ENCODE results near the gene PPP2R2D.

DNA sequence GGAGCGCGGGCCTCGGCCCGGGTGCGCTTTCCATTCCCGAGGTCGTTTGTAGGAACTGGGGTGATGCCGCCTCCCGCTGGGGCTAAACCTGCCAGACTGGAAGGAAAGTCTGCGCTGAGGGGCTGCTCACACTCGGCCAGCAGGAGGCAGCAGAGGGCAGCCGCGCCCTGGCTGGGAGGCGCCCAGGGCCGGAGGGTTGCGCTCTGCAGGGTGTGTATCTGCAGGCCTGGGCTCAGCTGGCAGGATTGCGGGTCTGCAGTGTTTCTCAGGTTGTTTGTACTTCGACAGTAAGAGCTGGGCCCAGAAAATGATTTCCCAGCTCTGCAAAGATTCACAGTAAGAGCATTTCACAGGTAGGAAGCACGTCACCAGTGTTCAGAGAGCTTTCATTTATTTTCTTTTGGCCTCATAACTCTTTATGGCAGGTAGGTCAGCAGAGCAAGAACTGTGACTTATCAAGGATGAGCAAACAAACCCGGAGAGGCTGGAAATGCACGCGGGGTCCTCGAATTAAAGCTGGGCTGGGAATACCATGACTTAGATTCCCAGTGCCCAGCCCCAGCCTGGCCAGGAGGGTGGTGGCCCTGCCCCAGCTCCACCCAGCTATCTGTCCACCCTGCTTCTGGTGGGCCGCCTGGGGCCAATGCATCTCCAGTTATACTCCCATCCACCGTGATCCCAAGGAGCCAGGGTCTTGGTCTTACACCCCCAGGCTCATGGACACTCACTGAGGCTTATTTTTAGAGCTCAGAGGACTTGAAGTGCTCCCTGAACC lies 15.2 kb upstream of the PPP2R2D start:
- TF ChIP-seq EP300 (IDR thresholded peaks at IDR 0.05) (no peak), POLR2A (IDR thresholded peaks at IDR 0.05) (no peak), POLR2AphosphoS5 (IDR thresholded peaks at IDR 0.05) (peak in 1 of 3 donors; percentile 56)
- TF ChIP-seq, protein P1, sequence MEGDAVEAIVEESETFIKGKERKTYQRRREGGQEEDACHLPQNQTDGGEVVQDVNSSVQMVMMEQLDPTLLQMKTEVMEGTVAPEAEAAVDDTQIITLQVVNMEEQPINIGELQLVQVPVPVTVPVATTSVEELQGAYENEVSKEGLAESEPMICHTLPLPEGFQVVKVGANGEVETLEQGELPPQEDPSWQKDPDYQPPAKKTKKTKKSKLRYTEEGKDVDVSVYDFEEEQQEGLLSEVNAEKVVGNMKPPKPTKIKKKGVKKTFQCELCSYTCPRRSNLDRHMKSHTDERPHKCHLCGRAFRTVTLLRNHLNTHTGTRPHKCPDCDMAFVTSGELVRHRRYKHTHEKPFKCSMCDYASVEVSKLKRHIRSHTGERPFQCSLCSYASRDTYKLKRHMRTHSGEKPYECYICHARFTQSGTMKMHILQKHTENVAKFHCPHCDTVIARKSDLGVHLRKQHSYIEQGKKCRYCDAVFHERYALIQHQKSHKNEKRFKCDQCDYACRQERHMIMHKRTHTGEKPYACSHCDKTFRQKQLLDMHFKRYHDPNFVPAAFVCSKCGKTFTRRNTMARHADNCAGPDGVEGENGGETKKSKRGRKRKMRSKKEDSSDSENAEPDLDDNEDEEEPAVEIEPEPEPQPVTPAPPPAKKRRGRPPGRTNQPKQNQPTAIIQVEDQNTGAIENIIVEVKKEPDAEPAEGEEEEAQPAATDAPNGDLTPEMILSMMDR (IDR thresholded peaks at IDR 0.05) = peak in 6 of 7 experiments; percentile 54 to 97 (median 95)

Data from stomach (tissue), 4 donors.